ENCODE data around the gene RAB11FIP5. TPM values are rescaled to one million over a fixed set of nuclear protein-coding genes. Genes with fewer than 3 reads are reported as not detected.

Gene RAB11FIP5
- total RNA-seq, 1 donor from 2014 or later = 13.5 TPM

- H3K27me3 Mint-ChIP-seq (ENCODE audit: unreplicated experiment) = peaks cover 3% of the 10 kb centered on the region
- H3K9me3 Mint-ChIP-seq (ENCODE audit: unreplicated experiment) = peaks cover 5% of the 10 kb centered on the region
- H3K36me3 Mint-ChIP-seq (ENCODE audit: unreplicated experiment) = no peaks in the 10 kb centered on the region
- peak overlapping the region; percentile 57 for H3K4me3 Mint-ChIP-seq (ENCODE audit: unreplicated experiment)
- H3K4me1 Mint-ChIP-seq (ENCODE audit: low read depth, unreplicated experiment) = peaks cover 10% of the 10 kb centered on the region
- TF ChIP-seq CTCF (IDR thresholded peaks at IDR 0.05; ENCODE audit: partially characterized antibody, unreplicated experiment) = no peak
- DNase-seq = no peak
- H3K27ac Mint-ChIP-seq (ENCODE audit: unreplicated experiment) = no peak overlapping the region
Observed at GRCh38 chr2:73114273-73114867, 1.6 kb upstream of the RAB11FIP5 start.

GRCh38 chr2:73112026-73112912 lies 479 bp downstream of the RAB11FIP5 start:
- peak overlapping the region; percentile 81 for H3K27ac Mint-ChIP-seq (ENCODE audit: unreplicated experiment)
- DNase-seq = peak; percentile 63
- no peak for TF ChIP-seq CTCF (IDR thresholded peaks at IDR 0.05; ENCODE audit: partially characterized antibody, unreplicated experiment)
- H3K36me3 Mint-ChIP-seq (ENCODE audit: unreplicated experiment) = no peaks in the 10 kb centered on the region
- H3K4me1 Mint-ChIP-seq (ENCODE audit: low read depth, unreplicated experiment) = peaks cover 18% of the 10 kb centered on the region
- H3K4me3 Mint-ChIP-seq (ENCODE audit: unreplicated experiment) = peak overlapping the region; percentile 91
- H3K9me3 Mint-ChIP-seq (ENCODE audit: unreplicated experiment) = peaks cover 7% of the 10 kb centered on the region
- H3K27me3 Mint-ChIP-seq (ENCODE audit: unreplicated experiment) = peaks cover 4% of the 10 kb centered on the region

- no peak for TF ChIP-seq CTCF (IDR thresholded peaks at IDR 0.05; ENCODE audit: partially characterized antibody, unreplicated experiment)
- Mint-ChIP-seq H3K4me3 (ENCODE audit: unreplicated experiment) (peak overlapping the region; percentile 91), H3K27ac (ENCODE audit: unreplicated experiment) (peak overlapping the region; percentile 81), H3K36me3 (ENCODE audit: unreplicated experiment) (no peaks in the 10 kb centered on the region), H3K4me1 (ENCODE audit: low read depth, unreplicated experiment) (peaks cover 23% of the 10 kb centered on the region), H3K27me3 (ENCODE audit: unreplicated experiment) (peaks cover 7% of the 10 kb centered on the region), H3K9me3 (ENCODE audit: unreplicated experiment) (peaks cover 7% of the 10 kb centered on the region)
- no peak for DNase-seq
Observed at GRCh38 chr2:73111073-73112025, 1.4 kb downstream of the RAB11FIP5 start.

- Mint-ChIP-seq H3K36me3 (ENCODE audit: unreplicated experiment) (no peaks in the 10 kb centered on the region), H3K27me3 (ENCODE audit: unreplicated experiment) (peaks cover 7% of the 10 kb centered on the region), H3K27ac (ENCODE audit: unreplicated experiment) (peak overlapping the region; percentile 43), H3K9me3 (ENCODE audit: unreplicated experiment) (peaks cover 7% of the 10 kb centered on the region), H3K4me1 (ENCODE audit: low read depth, unreplicated experiment) (peaks cover 23% of the 10 kb centered on the region), H3K4me3 (ENCODE audit: unreplicated experiment) (peak overlapping the region; percentile 91)
- TF ChIP-seq CTCF (IDR thresholded peaks at IDR 0.05; ENCODE audit: partially characterized antibody, unreplicated experiment) = no peak
- no peak for DNase-seq
Observed at GRCh38 chr2:73110168-73111072, 2.3 kb downstream of the RAB11FIP5 start.
